Measurements from ENCODE around the gene SPOCK3.

Gene SPOCK3

GRCh38 chr4:167176723-167177367, 57.4 kb downstream of the SPOCK3 start:
- no peak for DNase-seq (ENCODE audit: low read depth, low spot score)

GRCh38 chr4:167171928-167172327, 62.4 kb downstream of the SPOCK3 start:
- no peak for DNase-seq (ENCODE audit: low read depth, low spot score)

GRCh38 chr4:167168611-167169010, 65.7 kb downstream of the SPOCK3 start:
- DNase-seq (ENCODE audit: low read depth, low spot score), result no peak

GRCh38 chr4:167150587-167150986, 83.7 kb downstream of the SPOCK3 start:
- no peak for DNase-seq (ENCODE audit: low read depth, low spot score)

GRCh38 chr4:167144605-167145004, 89.7 kb downstream of the SPOCK3 start:
- DNase-seq (ENCODE audit: low read depth, low spot score), result no peak

GRCh38 chr4:167143018-167143417, 91.3 kb downstream of the SPOCK3 start:
- DNase-seq (ENCODE audit: low read depth, low spot score), result no peak

GRCh38 chr4:167136270-167136669, 98.0 kb downstream of the SPOCK3 start:
- no peak for DNase-seq (ENCODE audit: low read depth, low spot score)

GRCh38 chr4:167129146-167129545, 105.1 kb downstream of the SPOCK3 start:
- no peak for DNase-seq (ENCODE audit: low read depth, low spot score)

GRCh38 chr4:167119392-167119791, 114.9 kb downstream of the SPOCK3 start:
- no peak for DNase-seq (ENCODE audit: low read depth, low spot score)

GRCh38 chr4:167117273-167117672, 117.0 kb downstream of the SPOCK3 start:
- DNase-seq (ENCODE audit: low read depth, low spot score), result no peak

- DNase-seq (ENCODE audit: low read depth, low spot score), result no peak
These were observed 119.8 kb downstream of the SPOCK3 start for GRCh38 chr4:167114416-167114971.

- DNase-seq (ENCODE audit: low read depth, low spot score), result no peak
These were observed 122.7 kb downstream of the SPOCK3 start for GRCh38 chr4:167111622-167112021.

GRCh38 chr4:167111092-167111491, 123.2 kb downstream of the SPOCK3 start:
- no peak for DNase-seq (ENCODE audit: low read depth, low spot score)

- no peak for DNase-seq (ENCODE audit: low read depth, low spot score)
These were observed 124.4 kb downstream of the SPOCK3 start for GRCh38 chr4:167109859-167110258.

GRCh38 chr4:167105857-167106256, 128.4 kb downstream of the SPOCK3 start:
- DNase-seq (ENCODE audit: low read depth, low spot score), result no peak

GRCh38 chr4:167102475-167102874, 131.8 kb downstream of the SPOCK3 start:
- DNase-seq (ENCODE audit: low read depth, low spot score), result no peak

GRCh38 chr4:167101035-167101434, 133.3 kb downstream of the SPOCK3 start:
- DNase-seq (ENCODE audit: low read depth, low spot score), result no peak

GRCh38 chr4:167100120-167100519, 134.2 kb downstream of the SPOCK3 start:
- no peak for DNase-seq (ENCODE audit: low read depth, low spot score)

- DNase-seq (ENCODE audit: low read depth, low spot score), result no peak
These were observed 146.2 kb downstream of the SPOCK3 start for GRCh38 chr4:167088115-167088514.

- no peak for DNase-seq (ENCODE audit: low read depth, low spot score)
These were observed 150.0 kb downstream of the SPOCK3 start for GRCh38 chr4:167084321-167084720.

GRCh38 chr4:167079762-167080161, 154.5 kb downstream of the SPOCK3 start:
- DNase-seq (ENCODE audit: low read depth, low spot score), result no peak

GRCh38 chr4:167052631-167053091, 181.6 kb downstream of the SPOCK3 start:
- DNase-seq (ENCODE audit: low read depth, low spot score), result no peak

- no peak for DNase-seq (ENCODE audit: low read depth, low spot score)
These were observed 185.0 kb downstream of the SPOCK3 start for GRCh38 chr4:167049257-167049656.

GRCh38 chr4:167041524-167041923, 192.8 kb downstream of the SPOCK3 start:
- DNase-seq (ENCODE audit: low read depth, low spot score), result no peak

Measured in ELF-1 (cell line).